ENCODE data around the gene ACSM3.
"Not testable (repeated sequence)": the region's sequence is repeated elsewhere in the genome, so short reads cannot be mapped to it uniquely, and the experiment has no call there.

Gene ACSM3

GRCh38 chr16:20763461-20764232 is at the start of gene ACSM3:
Gene ACSM3 (plus strand): TSS chr16:20764014. CDS start chr16:20770035, 6,021 bp downstream.
- no peak for DNase-seq

- not testable (repeated sequence) for DNase-seq
These were observed 46.1 kb upstream of the ACSM3 start for GRCh38 chr16:20717718-20718117.

- no peak for DNase-seq
These were observed 43.6 kb upstream of the ACSM3 start for GRCh38 chr16:20720251-20720650.

GRCh38 chr16:20726661-20727060 is 37.2 kb upstream of the ACSM3 start:
- DNase-seq: no peak

GRCh38 chr16:20727181-20727580 is 36.6 kb upstream of the ACSM3 start:
- no peak for DNase-seq

- DNase-seq: no peak
These were observed 34.7 kb upstream of the ACSM3 start for GRCh38 chr16:20729141-20729540.

GRCh38 chr16:20734056-20734455 is 29.8 kb upstream of the ACSM3 start:
- no peak for DNase-seq

- no peak for DNase-seq
These were observed 29.0 kb upstream of the ACSM3 start for GRCh38 chr16:20734782-20735181.

- no peak for DNase-seq
These were observed 28.3 kb upstream of the ACSM3 start for GRCh38 chr16:20735490-20735889.

- DNase-seq: no peak
These were observed 23.6 kb upstream of the ACSM3 start for GRCh38 chr16:20740007-20740883.

- no peak for DNase-seq
These were observed 22.8 kb upstream of the ACSM3 start for GRCh38 chr16:20740901-20741521.

GRCh38 chr16:20741554-20742285 is 22.1 kb upstream of the ACSM3 start, which contains the start of gene THUMPD1:
Gene THUMPD1 (minus strand): TSS chr16:20741818. CDS start chr16:20741739, 79 bp downstream.
- DNase-seq: peak; percentile 49

- DNase-seq: no peak
These were observed 20.2 kb upstream of the ACSM3 start for GRCh38 chr16:20743591-20743990.

- DNase-seq: no peak
These were observed 18.8 kb upstream of the ACSM3 start for GRCh38 chr16:20744922-20745440.

GRCh38 chr16:20746461-20746860 is 17.4 kb upstream of the ACSM3 start:
- DNase-seq: no peak

- DNase-seq: no peak
These were observed 16.6 kb upstream of the ACSM3 start for GRCh38 chr16:20747030-20747816.

- no peak for DNase-seq
These were observed 14.3 kb upstream of the ACSM3 start for GRCh38 chr16:20749474-20749873.

GRCh38 chr16:20750558-20750957 is 13.3 kb upstream of the ACSM3 start:
- no peak for DNase-seq

- no peak for DNase-seq
These were observed 10.1 kb upstream of the ACSM3 start for GRCh38 chr16:20753727-20754126.

- no peak for DNase-seq
These were observed 8.6 kb upstream of the ACSM3 start for GRCh38 chr16:20755238-20755637.

GRCh38 chr16:20755799-20756198 is 8.0 kb upstream of the ACSM3 start:
- not testable (repeated sequence) for DNase-seq

GRCh38 chr16:20760346-20760745 is 3.5 kb upstream of the ACSM3 start:
- no peak for DNase-seq

All from NCI-H1048 (cell line).